ENCODE measurements around the gene LRRN4. TPM values are rescaled to one million over a fixed set of nuclear protein-coding genes. Genes with fewer than 3 reads are reported as not detected.

Gene LRRN4
- total and polyA plus RNA-seq, 9 of the 15 experiments (the other 6 are each of a cell fraction or from before 2014, with no cell fraction given), result not detected

GRCh38 chr20:6053776-6054688 is at the start of gene LRRN4 (continued):
- no peak for TF ChIP-seq RREB1 (CRISPR knock-in tag; IDR thresholded peaks at IDR 0.05)
- TF ChIP-seq TCF3 (CRISPR knock-in tag; IDR thresholded peaks at IDR 0.05), result no peak
- TF ChIP-seq TFAP4 (CRISPR knock-in tag; IDR thresholded peaks at IDR 0.05; ENCODE audit: borderline replicate concordance), result no peak
- TF ChIP-seq XRCC4 (IDR thresholded peaks at IDR 0.05; ENCODE audit: extremely low read depth, insufficient read depth, insufficient read length), result no peak
- TF ChIP-seq SRSF7 (optimal IDR thresholded peaks at IDR 0.05; ENCODE audit: low read depth, low read length), result no peak
- no peak for TF ChIP-seq WHSC1 (IDR thresholded peaks at IDR 0.05; ENCODE audit: low read length)
- TF ChIP-seq L3MBTL2 (IDR thresholded peaks at IDR 0.05), result no peak
- TF ChIP-seq MED1 (CRISPR knock-in tag; IDR thresholded peaks at IDR 0.05; ENCODE audit: borderline replicate concordance), result no peak
- TF ChIP-seq SP1 (CRISPR knock-in tag; IDR thresholded peaks at IDR 0.05), result no peak
